Eye (tissue), 1 donor: ENCODE measurements around the gene C6.
"Not testable (repeated sequence)": the region's sequence is repeated elsewhere in the genome, so short reads cannot be mapped to it uniquely, and the experiment has no call there.

ENCODE experiments used
- DNase-seq: peaks from one replicate; pipeline ENCODE4 v3.0.0-alpha.2; 2015

The C6 gene

DNA sequence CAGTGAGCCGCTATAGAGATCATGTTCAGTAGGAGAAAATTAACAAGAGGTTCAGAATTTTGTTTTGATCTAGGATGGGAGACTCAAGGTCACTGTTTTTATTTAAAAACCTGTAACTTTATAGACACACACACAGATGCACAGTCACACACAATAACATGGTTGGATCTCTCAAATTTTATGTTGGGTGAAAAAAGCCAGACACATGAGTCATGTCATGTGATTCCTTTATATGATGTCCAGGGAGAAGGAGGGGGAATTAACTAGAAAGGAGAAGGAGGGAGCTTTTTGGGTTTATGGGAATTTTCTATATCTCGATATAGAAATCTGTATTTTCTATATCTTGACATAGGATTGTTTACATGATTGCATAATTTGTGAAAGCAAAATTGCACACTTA lies 17.1 kb downstream of the C6 start:
- no peak for DNase-seq

- no peak for DNase-seq
These were observed 18.1 kb downstream of the C6 start for GRCh38 chr5:41195228-41195627.

DNA sequence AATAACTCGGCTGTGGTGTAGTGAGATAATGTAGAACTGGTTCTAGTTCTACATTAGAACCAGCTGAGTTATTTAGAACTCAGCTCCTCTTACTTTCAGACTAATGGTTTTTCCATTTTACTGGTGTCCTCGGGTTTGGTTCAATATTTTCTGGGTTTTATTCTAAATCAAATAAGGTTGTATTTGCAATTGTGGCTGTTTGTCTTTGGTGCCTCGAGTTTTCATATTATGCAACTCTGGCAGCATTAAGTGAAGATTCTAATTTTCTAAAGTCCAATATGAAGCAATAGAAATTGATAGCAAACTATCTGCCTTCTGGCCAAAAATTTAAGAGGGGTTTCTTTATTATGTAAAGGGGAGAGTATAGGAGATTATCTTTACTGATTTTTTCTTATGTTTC lies 19.0 kb downstream of the C6 start:
- no peak for DNase-seq

- DNase-seq: peak; percentile 19
These were observed 19.7 kb downstream of the C6 start for GRCh38 chr5:41193456-41194205.

DNA sequence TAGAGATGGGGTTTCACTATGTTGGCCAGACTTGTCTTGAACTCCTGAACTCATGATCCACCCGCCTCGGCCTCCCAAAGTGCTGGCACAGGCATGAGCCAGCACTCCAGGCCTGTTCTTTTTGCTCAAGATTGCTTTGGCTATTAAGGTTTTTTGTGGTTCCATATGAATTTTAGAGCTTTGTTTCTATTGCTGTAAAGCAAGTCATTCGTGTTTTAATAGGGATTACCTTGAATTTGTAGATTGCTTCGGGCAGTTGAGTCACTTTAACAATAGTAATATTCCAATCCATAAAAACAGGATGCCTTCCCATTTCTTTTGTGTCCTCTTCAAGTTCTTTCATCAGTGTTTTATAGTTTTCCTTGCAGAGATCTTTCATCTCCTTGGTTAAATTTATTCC lies 22.1 kb downstream of the C6 start:
- DNase-seq: no peak

DNA sequence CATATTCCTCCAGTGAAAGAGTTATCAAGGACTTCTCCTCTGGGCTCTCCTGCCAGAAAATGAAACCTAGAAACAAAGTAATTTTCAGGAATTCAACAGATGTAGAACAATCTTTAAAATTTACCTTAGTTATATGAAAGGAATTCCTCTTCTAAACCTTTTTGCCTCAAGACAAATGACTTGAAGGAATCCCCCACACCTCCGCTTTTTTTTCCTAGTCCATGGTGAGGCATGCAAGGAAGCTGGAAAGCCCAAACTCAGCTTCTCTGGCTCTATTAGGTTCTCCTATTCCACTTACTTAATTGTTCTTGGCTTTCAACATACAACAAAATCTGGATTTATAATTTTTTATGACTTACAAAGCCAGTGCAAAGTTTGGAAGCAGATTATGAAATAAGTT lies 27.2 kb downstream of the C6 start:
- DNase-seq: no peak

DNA sequence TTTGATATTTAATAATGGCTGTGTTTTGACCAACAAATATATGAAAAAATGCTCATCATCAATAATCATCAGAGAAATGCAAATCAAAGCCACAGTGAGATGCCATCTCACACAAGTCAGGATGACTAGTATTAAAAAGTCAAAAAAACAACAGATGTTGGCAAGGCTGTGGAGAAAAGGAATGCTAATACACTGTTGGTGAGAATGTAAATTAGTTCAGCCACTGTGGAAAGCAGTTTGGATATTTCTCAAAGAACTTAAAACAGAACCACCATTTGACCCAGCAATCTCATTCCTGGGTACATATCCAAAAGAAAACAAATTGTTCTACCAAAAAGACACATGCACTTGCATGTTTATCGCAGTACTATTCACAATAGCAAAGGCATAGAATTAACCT lies 30.0 kb downstream of the C6 start:
- not testable (repeated sequence) for DNase-seq

DNA sequence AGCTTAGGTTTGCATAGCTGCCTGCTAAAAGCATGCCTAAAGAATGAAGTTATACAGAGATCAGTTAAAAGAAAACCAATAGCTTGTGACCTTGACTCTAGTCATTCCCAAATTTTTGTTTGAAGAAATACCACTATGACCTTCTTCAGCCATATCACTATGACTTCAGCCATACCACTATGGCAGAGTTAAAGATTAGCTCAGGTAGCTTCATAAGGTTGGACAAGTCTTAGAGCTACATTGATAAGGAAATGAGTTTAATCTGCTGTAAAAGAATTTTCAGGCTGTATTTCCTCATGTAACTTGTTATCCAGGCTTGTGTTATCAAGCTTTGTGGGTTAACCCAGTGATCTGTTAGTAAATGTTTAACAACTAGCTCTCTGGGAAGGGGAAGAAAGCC lies 30.7 kb downstream of the C6 start:
- no peak for DNase-seq

DNA sequence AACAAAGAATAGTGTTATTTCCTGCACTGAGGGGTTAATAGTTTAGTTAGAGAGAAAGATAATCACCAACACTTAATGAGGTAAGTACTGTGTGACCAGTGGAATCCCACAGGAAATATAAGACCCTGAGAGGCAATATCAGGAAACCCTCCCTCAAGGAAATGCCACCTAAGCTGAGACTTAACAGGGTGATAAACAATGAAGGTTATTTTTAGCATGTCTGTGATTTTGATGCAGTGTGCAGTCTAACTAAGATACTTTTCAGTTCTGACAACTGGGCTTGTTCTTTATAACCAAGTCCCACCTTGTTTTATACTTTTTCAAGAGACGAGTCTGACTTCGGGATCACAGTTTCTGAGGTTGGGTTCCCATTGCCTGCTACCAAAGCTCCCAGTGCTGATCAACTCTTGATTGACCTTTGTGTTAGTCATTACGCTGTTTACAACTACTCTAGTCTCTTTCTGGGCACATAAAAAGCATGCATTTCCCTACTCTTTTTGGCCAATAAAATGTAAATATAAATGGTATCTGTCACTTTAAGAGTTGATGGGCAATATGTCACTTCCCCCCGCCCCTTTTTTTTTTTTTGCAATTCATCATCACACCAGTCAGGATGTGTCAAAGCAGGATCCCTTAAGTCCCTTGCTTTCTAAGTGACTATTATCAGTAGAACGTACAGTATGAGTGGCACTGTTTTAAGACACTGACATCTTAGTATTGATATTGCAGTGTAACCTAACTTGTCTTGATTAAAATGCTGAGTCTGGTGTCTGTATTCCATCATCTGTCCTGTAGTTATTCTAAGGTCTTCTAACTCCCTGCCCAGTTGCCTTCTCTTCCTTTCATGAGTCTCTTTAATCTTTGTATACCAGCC lies 31.4 kb downstream of the C6 start:
- DNase-seq: no peak

DNA sequence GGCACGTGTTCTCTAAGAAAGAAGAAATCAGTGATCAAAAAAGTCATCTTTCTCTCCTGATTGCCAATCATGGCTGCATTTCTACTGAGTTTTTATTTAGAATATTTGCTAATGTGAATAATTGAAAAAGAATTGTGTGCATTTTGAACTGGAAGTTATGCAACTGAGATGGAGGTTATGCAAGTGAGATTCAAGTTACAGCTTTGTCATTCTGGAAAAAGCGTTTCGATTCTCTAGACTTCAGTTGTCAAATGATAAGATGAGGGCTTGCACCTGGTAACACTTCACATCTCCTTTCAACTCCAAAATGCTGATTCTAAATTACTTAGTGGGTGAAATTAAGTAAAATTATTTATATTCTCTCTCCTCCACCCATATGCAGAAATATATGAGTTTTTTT lies 36.4 kb downstream of the C6 start:
- DNase-seq: no peak

DNA sequence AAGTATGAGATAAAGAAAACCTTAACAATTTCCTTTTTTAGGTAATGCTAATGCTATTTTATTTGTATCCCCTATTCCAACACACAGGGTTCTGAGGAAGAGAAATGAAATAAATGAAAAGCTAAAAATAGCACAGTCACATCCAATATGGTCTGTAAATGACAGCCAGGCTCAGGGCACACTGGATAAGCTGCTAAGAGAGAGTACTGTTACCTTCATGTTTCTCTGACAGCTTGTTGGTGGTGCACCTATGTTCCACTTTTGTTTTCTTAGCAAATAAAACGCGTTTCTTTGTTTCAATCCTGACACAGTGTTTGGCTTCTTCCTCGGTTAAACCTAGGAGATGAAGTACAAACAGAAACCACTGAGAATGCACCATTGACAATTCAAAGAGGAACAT lies 41.3 kb downstream of the C6 start:
- DNase-seq: no peak

GRCh38 chr5:41161271-41161670 lies 52.1 kb downstream of the C6 start:
- DNase-seq: no peak

DNA sequence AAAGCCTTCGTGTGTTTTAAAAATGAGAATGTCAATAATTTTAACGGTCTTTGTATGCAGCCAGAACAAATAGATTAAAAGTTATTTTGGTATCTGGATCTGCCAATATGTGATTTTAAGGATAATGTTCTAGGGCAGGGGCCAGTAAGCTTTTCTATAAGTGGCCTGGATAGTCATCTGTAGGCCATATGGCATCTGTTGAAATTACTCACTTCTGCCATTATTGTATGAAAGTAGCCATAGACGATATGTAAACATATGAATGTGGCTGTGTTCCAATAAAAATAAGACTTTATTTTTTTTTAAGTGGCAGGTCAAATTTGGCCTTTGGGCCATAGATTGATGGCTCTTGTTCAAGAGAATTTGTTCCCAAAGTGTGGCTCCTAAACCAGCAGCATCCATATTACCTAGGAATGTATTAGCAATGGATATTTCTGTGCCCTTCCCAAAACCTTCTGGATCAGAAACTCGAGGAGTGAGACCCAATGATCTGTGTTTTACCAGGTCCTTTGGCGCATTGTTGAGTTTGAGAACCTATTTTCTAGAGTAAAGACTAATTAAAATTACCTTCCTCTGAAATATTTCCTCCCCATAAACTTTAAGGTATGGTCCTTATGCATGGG lies 55.9 kb downstream of the C6 start:
- DNase-seq: no peak

GRCh38 chr5:41156739-41157138 lies 56.6 kb downstream of the C6 start:
- DNase-seq: no peak

GRCh38 chr5:41154491-41154890 lies 58.8 kb downstream of the C6 start:
- no peak for DNase-seq

DNA sequence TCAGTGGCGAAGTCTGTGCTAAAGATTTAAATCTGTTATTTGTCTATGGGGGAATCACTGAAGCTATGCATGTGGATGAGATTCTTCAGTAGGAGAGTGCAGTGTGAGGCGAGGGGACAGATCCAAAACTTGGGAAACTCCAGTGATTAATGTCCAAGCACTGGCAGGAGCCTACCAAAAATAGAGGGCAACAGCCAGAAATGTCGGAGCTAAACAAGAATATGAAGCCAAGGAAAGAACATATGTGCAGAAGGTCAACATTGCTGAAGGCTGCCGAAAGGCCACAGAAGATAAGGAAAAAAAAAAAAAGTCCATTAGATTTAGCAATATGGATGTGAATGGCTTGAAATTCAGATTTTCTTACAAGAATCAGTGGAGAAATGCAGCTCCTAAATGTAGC lies 61.8 kb downstream of the C6 start:
- no peak for DNase-seq

- no peak for DNase-seq
These were observed 64.9 kb downstream of the C6 start for GRCh38 chr5:41148448-41148847.

DNA sequence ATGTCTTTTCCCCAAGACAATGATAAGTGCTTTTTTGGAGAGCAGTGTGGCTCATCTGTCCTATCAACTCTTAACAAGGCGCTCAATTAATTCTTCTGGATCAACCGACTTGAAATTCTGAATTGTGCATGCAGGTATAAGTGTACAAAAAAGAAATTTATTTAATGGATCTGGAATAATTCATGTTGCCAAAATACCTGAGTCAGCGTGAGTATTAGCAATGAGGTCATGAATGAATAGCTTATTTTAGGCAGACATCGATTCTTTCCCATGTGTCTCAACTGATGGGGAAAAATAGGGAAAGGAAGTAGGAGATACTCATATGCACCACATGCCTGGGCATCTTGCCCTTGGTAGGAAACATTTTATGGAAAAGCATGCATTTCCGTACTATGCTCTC lies 68.0 kb downstream of the C6 start:
- DNase-seq: no peak

GRCh38 chr5:41143131-41143901 lies 70.0 kb downstream of the C6 start:
- no peak for DNase-seq

GRCh38 chr5:41127967-41128690 lies 85.2 kb downstream of the C6 start:
- peak; percentile 93 for DNase-seq

- DNase-seq: no peak
These were observed 90.9 kb downstream of the C6 start for GRCh38 chr5:41122459-41122858.

- DNase-seq: no peak
These were observed 92.7 kb downstream of the C6 start for GRCh38 chr5:41120600-41120999.
